Activated CD4-positive, alpha-beta T cell treated with anti-CD3 and anti-CD28 coated beads for 48 hours (primary cell): Measurements from ENCODE around the gene TTLL3.

Experiments
- DNase-seq: peaks from one replicate; pipeline ENCODE4 v3.0.0-alpha.2; 2020

The TTLL3 gene

GRCh38 chr3:9808345-9809037 is 1.6 kb upstream of the TTLL3 start:
- DNase-seq: peak; percentile 75

- peak; percentile 25 for DNase-seq
Observed at GRCh38 chr3:9809239-9809614, 835 bp upstream of the TTLL3 start.

- no peak for DNase-seq
Observed at GRCh38 chr3:9810433-9810770, 340 bp downstream of the TTLL3 start.

- DNase-seq: no peak
Observed at GRCh38 chr3:9810846-9811245, 784 bp downstream of the TTLL3 start.

- no peak for DNase-seq
Observed at GRCh38 chr3:9812870-9813483, 2.9 kb downstream of the TTLL3 start.

- DNase-seq: no peak
Observed at GRCh38 chr3:9815986-9816385, 5.9 kb downstream of the TTLL3 start.

- DNase-seq: no peak
Observed at GRCh38 chr3:9817436-9817835, 7.4 kb downstream of the TTLL3 start.

- DNase-seq: no peak
Observed at GRCh38 chr3:9818666-9819335, 8.7 kb downstream of the TTLL3 start.

GRCh38 chr3:9820543-9820942 is 10.5 kb downstream of the TTLL3 start:
- no peak for DNase-seq

GRCh38 chr3:9820946-9821345 is 10.9 kb downstream of the TTLL3 start:
- no peak for DNase-seq

- DNase-seq: no peak
Observed at GRCh38 chr3:9825451-9826040, 15.5 kb downstream of the TTLL3 start.

- DNase-seq: peak; percentile 45
Observed at GRCh38 chr3:9826815-9827573, 16.9 kb downstream of the TTLL3 start.

GRCh38 chr3:9828801-9829755 is 19.0 kb downstream of the TTLL3 start:
- DNase-seq: no peak

- DNase-seq: no peak
Observed at GRCh38 chr3:9831253-9831652, 21.2 kb downstream of the TTLL3 start.

GRCh38 chr3:9833078-9833477 is 23.0 kb downstream of the TTLL3 start:
- no peak for DNase-seq

GRCh38 chr3:9834520-9835380 is 24.7 kb downstream of the TTLL3 start:
- no peak for DNase-seq

- no peak for DNase-seq
Observed at GRCh38 chr3:9837701-9838582, 27.9 kb downstream of the TTLL3 start.

- DNase-seq: no peak
Observed at GRCh38 chr3:9838856-9839255, 28.8 kb downstream of the TTLL3 start.

GRCh38 chr3:9841015-9841414 is 31.0 kb downstream of the TTLL3 start:
- no peak for DNase-seq
